ENCODE data around the gene CASP7. TPM values are rescaled to one million over a fixed set of nuclear protein-coding genes. Genes with fewer than 3 reads are reported as not detected.
"Not testable (repeated sequence)": the region's sequence is repeated elsewhere in the genome, so short reads cannot be mapped to it uniquely, and the experiment has no call there.

Gene CASP7
- total RNA-seq = 23.5 TPM

- peak; percentile 84 for DNase-seq (ENCODE audit: low spot score)
Observed at GRCh38 chr10:113679463-113680189, at the start of gene CASP7. CASP7 (plus strand) TSS chr10:113679912; CDS start chr10:113697494, 17,582 bp downstream.

GRCh38 chr10:113630929-113631533, 48.7 kb upstream of the CASP7 start:
- DNase-seq (ENCODE audit: low spot score) = no peak

GRCh38 chr10:113631684-113632367, 47.9 kb upstream of the CASP7 start:
- no peak for DNase-seq (ENCODE audit: low spot score)

- DNase-seq (ENCODE audit: low spot score) = no peak
Observed at GRCh38 chr10:113639966-113640365, 39.7 kb upstream of the CASP7 start.

- DNase-seq (ENCODE audit: low spot score) = no peak
Observed at GRCh38 chr10:113641702-113642101, 38.0 kb upstream of the CASP7 start.

- DNase-seq (ENCODE audit: low spot score) = no peak
Observed at GRCh38 chr10:113643183-113643582, 36.5 kb upstream of the CASP7 start.

GRCh38 chr10:113644185-113645120, 35.3 kb upstream of the CASP7 start:
- no peak for DNase-seq (ENCODE audit: low spot score)

- DNase-seq (ENCODE audit: low spot score) = no peak
Observed at GRCh38 chr10:113646336-113647201, 33.1 kb upstream of the CASP7 start.

- DNase-seq (ENCODE audit: low spot score) = no peak
Observed at GRCh38 chr10:113647812-113648211, 31.9 kb upstream of the CASP7 start.

GRCh38 chr10:113648478-113648877, 31.2 kb upstream of the CASP7 start:
- DNase-seq (ENCODE audit: low spot score) = no peak

- no peak for DNase-seq (ENCODE audit: low spot score)
Observed at GRCh38 chr10:113650172-113650571, 29.5 kb upstream of the CASP7 start.

GRCh38 chr10:113651021-113651420, 28.7 kb upstream of the CASP7 start:
- DNase-seq (ENCODE audit: low spot score) = no peak

GRCh38 chr10:113651898-113652297, 27.8 kb upstream of the CASP7 start:
- no peak for DNase-seq (ENCODE audit: low spot score)

- DNase-seq (ENCODE audit: low spot score) = not testable (repeated sequence)
Observed at GRCh38 chr10:113652456-113652855, 27.3 kb upstream of the CASP7 start.

GRCh38 chr10:113656896-113657295, 22.8 kb upstream of the CASP7 start:
- no peak for DNase-seq (ENCODE audit: low spot score)

- no peak for DNase-seq (ENCODE audit: low spot score)
Observed at GRCh38 chr10:113657544-113657943, 22.2 kb upstream of the CASP7 start.

GRCh38 chr10:113661332-113661731, 18.4 kb upstream of the CASP7 start:
- no peak for DNase-seq (ENCODE audit: low spot score)

GRCh38 chr10:113663142-113663541, 16.6 kb upstream of the CASP7 start:
- DNase-seq (ENCODE audit: low spot score) = no peak

- no peak for DNase-seq (ENCODE audit: low spot score)
Observed at GRCh38 chr10:113663908-113664307, 15.8 kb upstream of the CASP7 start, which contains the start of gene NRAP. NRAP (minus strand) TSS chr10:113664041; CDS start chr10:113663882, 159 bp downstream.

- DNase-seq (ENCODE audit: low spot score) = no peak
Observed at GRCh38 chr10:113665352-113665751, 14.4 kb upstream of the CASP7 start.
